ENCODE data around the gene TDRKH.
"Not testable (repeated sequence)": the region's sequence is repeated elsewhere in the genome, so short reads cannot be mapped to it uniquely, and the experiment has no call there.

Gene TDRKH

GRCh38 chr1:151803915-151804314, 13.6 kb upstream of the TDRKH start:
- no peak for DNase-seq (ENCODE audit: low read depth in 4 of 4, low spot score in 1 of 4)

- DNase-seq (ENCODE audit: low read depth in 4 of 4, low spot score in 1 of 4): no peak
Observed at GRCh38 chr1:151803164-151803563, 12.9 kb upstream of the TDRKH start.

GRCh38 chr1:151802372-151802771, 12.1 kb upstream of the TDRKH start:
- DNase-seq (ENCODE audit: low read depth in 4 of 4, low spot score in 1 of 4): no peak

- DNase-seq (ENCODE audit: low read depth in 4 of 4, low spot score in 1 of 4): no peak
Observed at GRCh38 chr1:151801846-151802245, 11.5 kb upstream of the TDRKH start.

- DNase-seq (ENCODE audit: low read depth in 4 of 4, low spot score in 1 of 4): no peak
Observed at GRCh38 chr1:151801310-151801820, 11.1 kb upstream of the TDRKH start.

- DNase-seq (ENCODE audit: low read depth in 4 of 4, low spot score in 1 of 4): no peak
Observed at GRCh38 chr1:151800830-151801229, 10.5 kb upstream of the TDRKH start.

- no peak for DNase-seq (ENCODE audit: low read depth in 4 of 4, low spot score in 1 of 4)
Observed at GRCh38 chr1:151799179-151800022, 9.1 kb upstream of the TDRKH start.

GRCh38 chr1:151798571-151798970, 8.3 kb upstream of the TDRKH start:
- DNase-seq (ENCODE audit: low read depth in 4 of 4, low spot score in 1 of 4): no peak

- DNase-seq (ENCODE audit: low read depth in 4 of 4, low spot score in 1 of 4): peak in 1 of 4 experiments; percentile 2
Observed at GRCh38 chr1:151790940-151791651, 796 bp upstream of the TDRKH start.

- DNase-seq (ENCODE audit: low read depth in 4 of 4, low spot score in 1 of 4): no peak
Observed at GRCh38 chr1:151787689-151788088, 2.6 kb downstream of the TDRKH start.

GRCh38 chr1:151783796-151784195, 6.5 kb downstream of the TDRKH start:
- DNase-seq (ENCODE audit: low read depth in 4 of 4, low spot score in 1 of 4): no peak

GRCh38 chr1:151782741-151783140, 7.6 kb downstream of the TDRKH start:
- no peak for DNase-seq (ENCODE audit: low read depth in 4 of 4, low spot score in 1 of 4)

- DNase-seq (ENCODE audit: low read depth in 4 of 4, low spot score in 1 of 4): not testable (repeated sequence)
Observed at GRCh38 chr1:151782026-151782425, 8.3 kb downstream of the TDRKH start.

GRCh38 chr1:151780736-151781135, 9.6 kb downstream of the TDRKH start:
- DNase-seq (ENCODE audit: low read depth in 4 of 4, low spot score in 1 of 4): not testable (repeated sequence)

GRCh38 chr1:151779852-151780251, 10.4 kb downstream of the TDRKH start:
- no peak for DNase-seq (ENCODE audit: low read depth in 4 of 4, low spot score in 1 of 4)

GRCh38 chr1:151777317-151777716, 13.0 kb downstream of the TDRKH start:
- DNase-seq (ENCODE audit: low read depth in 4 of 4, low spot score in 1 of 4): no peak

GRCh38 chr1:151776665-151777062, 13.6 kb downstream of the TDRKH start:
- no peak for DNase-seq (ENCODE audit: low read depth in 4 of 4, low spot score in 1 of 4)

GRCh38 chr1:151775894-151776664, 14.2 kb downstream of the TDRKH start:
- DNase-seq (ENCODE audit: low read depth in 4 of 4, low spot score in 1 of 4): no peak

GRCh38 chr1:151774256-151774922, 15.9 kb downstream of the TDRKH start:
- DNase-seq (ENCODE audit: low read depth in 4 of 4, low spot score in 1 of 4): no peak

GRCh38 chr1:151773702-151774101, 16.6 kb downstream of the TDRKH start:
- no peak for DNase-seq (ENCODE audit: low read depth in 4 of 4, low spot score in 1 of 4)

- not testable (repeated sequence) for DNase-seq (ENCODE audit: low read depth in 4 of 4, low spot score in 1 of 4)
Observed at GRCh38 chr1:151769270-151769669, 21.0 kb downstream of the TDRKH start.
